GM19328 (cell line): ENCODE measurements around the gene SNX10.

ENCODE experiments used
- ATAC-seq: cut with Tn5 transposase; IDR thresholded peaks from one replicate; pipeline ENCODE4 v1.9.1; 2021; ENCODE audit warnings: mild to moderate bottlenecking, moderate library complexity; ENCODE audit not compliant: unreplicated experiment

SNX10 gene

DNA sequence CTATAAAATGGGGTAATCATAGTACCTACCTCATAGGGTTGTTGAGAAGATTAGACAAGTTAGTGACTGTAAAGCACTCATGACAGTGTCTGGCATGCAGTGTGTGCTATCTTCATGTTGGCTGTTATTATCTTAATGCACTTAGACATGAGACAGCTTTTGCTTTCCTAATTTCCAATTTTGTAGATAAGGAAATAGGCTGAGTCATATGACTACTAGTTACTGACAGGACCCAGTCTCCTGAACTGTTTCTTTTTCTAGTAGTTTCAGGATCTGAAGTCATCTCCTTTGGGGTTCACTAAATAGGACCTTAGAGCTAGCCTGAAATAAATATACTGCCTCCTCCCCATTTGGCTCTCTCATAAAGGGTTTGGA, 74.2 kb downstream of the SNX10 start:
- ATAC-seq = no peak

DNA sequence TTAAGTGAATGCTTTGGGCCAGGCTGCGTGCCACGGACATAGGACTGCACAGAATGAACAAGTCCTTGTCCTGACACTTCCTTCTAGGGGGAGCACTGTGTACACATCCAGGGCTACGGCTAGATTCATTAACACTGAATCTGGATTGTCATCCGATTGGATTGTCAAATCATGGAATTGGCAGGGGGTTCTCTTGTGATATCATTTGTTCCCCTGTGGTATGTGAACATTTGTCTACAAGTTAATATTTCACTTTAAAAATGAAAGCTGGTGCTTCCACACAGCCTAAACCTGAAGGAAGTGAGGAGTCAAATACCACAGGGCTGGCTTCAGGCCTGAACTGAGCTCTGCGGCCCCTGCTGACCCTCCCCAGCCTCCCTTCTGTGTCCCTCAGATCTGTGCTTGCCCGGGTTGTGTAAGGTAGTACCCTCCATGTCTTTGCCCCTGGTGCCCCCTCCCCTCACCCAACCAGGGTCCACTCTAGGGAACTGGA, 75.6 kb downstream of the SNX10 start:
- ATAC-seq = no peak

- no peak for ATAC-seq
Measured at GRCh38 chr7:26368542-26368941, 76.9 kb downstream of the SNX10 start.

GRCh38 chr7:26369593-26369992, 77.9 kb downstream of the SNX10 start:
- ATAC-seq = no peak

- no peak for ATAC-seq
Measured at GRCh38 chr7:26370011-26370410, 78.3 kb downstream of the SNX10 start.

- no peak for ATAC-seq
Measured at GRCh38 chr7:26372249-26372648, 80.6 kb downstream of the SNX10 start.

DNA sequence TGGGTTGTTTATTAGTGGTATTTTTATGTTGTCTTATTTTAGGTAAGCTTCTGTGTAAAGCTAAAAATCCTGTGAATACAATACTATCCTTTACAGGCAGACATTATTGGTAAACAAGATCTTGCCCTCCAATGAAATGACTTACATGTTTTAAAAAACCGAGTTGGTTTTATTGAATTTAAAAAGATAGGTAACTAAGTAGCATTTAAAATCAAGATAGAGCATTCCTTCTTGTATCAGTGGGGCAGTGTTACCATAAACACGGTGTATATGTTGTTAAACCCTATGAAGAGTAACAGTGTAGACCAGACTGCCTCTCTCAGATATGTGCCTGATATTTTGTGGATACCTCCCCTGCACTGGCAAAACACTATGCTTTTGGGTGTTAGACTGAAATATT, 81.0 kb downstream of the SNX10 start:
- no peak for ATAC-seq

- ATAC-seq = no peak
Measured at GRCh38 chr7:26374647-26375373, 83.1 kb downstream of the SNX10 start.

DNA sequence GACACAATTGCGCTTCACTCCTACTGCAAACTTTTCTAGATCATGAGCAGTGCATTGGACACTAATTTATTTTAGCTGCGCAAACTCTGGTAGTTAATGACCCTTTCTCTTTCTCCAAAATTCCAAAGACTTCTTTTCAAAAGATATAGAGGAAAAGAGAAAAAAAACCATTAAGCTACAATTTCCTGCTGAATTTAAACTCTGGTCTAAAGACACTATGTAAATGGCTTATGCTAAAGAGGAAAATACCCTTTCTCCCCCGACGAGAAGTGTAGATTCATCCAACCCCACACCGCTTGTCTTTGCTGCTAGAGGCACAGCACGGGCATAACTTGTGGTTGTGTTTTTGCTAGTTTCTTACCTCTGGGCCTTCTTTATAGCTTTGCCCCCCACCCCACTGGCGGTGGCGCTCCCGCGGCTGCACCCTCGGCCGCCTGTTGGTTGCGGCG, 84.1 kb downstream of the SNX10 start:
- peak; percentile 13 for ATAC-seq

DNA sequence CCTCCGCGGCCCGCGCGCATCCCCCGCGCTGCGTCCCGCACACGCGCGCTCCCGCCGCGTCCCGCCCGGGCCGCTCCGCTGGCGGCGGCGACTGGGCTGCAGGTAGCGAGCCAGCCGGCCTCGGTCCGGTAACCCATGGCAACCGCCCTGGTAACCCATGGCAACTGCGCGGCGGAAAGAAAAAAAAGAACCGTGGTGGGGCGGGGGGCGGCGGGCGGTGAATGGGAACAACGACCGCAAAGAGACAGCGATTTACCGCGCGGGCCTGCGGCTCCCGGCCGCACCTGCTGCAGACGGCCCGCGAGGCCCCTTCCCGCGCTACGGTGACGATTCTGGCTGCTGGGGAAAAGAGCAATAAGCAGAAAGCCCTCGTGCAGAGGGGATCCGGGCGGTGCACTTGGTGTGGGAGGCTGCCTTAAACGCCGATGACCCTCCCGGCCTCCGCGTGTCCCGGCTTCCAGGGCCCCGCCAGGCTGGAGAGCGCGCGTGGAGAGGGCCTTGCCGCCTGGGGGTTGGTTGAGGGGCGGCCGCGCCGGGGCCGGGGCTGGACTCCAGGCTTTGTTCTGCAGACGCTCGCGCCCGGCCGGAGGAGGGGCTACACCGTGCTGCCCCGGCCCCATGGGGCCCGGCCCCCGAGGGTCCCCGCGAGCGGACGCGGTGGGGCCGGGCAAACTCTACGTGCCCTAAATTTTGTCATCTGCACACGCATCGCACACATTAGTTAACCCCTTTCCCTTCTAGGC, 84.7 kb downstream of the SNX10 start:
- ATAC-seq = peak; percentile 27

GRCh38 chr7:26378016-26378415, 86.4 kb downstream of the SNX10 start:
- no peak for ATAC-seq

DNA sequence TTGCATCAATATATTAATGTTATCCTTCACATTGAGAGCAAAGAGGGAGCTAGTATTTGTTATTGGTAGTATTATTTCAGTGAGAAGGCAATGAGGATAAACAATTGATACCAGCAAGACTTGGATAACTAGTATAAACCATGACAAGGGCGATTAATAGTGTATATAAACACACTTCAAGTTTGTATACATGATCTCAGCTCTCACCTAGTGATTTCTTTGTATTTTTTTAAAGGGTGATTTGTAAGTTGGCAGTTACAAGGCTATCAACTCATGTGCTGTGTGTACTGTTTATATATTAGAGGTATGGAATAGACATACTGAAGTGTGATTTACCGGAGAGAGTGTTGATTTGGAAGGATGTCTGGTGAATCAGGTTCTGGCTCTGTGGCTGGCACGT, 88.0 kb downstream of the SNX10 start:
- ATAC-seq = no peak

GRCh38 chr7:26381476-26382353, 90.1 kb downstream of the SNX10 start:
- ATAC-seq = no peak

DNA sequence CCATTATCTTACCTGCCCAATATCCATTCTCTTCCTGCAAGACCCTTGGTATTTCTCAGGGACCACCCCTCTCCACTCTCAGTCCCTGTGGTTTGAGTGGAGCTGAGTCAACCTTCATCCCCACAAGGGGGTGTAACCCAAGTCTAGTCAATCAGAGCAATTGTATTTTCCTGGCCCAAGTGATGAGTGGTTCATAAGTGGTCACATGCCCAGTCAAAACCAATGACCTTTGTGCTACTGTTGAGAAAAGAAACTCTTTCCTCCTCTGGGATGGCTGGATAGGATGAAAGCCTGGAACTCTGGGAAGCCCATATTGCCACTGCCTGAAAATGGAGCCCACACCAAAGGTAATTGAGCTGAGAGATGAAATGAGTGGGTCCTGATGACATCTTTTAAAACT, 93.6 kb downstream of the SNX10 start:
- no peak for ATAC-seq

DNA sequence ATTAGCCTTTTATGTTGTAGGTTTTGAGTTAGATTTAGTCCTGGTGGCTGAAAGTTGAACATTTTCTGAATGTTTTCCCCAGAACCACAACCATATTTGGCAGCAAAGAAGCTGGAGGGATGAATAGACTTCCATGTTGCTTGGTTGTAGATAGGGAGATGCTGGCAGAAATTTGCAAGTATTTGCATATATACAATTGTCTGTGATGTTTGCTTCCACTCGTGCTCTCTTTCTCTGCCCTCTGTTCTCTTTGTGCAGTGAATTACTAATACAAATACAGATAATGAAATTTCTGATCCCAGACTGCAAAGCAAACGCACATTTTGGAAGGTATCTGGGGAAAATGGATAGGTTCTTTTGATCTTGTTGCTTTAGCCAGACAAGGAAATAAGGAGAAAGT, 96.1 kb downstream of the SNX10 start:
- ATAC-seq = no peak

GRCh38 chr7:26388256-26388655, 96.6 kb downstream of the SNX10 start:
- ATAC-seq = no peak

DNA sequence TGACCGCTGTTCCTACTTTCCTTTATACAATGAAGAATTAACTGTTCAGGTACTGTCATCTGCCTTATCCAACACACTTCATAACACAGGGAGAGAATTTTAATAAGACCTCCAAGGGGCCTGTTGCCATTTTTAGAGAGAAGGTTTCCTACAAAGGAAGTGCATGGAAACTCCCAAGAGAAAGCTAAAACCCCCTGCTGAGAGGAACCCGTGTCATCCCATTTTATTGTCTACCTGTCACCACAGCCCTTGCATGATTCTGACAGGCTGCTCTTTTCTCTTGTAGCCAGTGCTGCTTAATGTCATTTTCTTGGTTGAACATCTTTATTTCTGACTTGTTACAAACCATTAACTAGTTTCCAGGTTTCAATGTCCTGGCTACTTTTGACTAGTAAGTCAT, 98.4 kb downstream of the SNX10 start:
- ATAC-seq = no peak

GRCh38 chr7:26393818-26394217, 102.2 kb downstream of the SNX10 start:
- no peak for ATAC-seq

- ATAC-seq = no peak
Measured at GRCh38 chr7:26397332-26397731, 105.7 kb downstream of the SNX10 start.

GRCh38 chr7:26397796-26398426, 106.2 kb downstream of the SNX10 start:
- ATAC-seq = peak; percentile 29

GRCh38 chr7:26398427-26398755, 106.7 kb downstream of the SNX10 start:
- peak; percentile 53 for ATAC-seq
